ENCODE results near the gene ARHGAP24.

The ARHGAP24 gene

DNA sequence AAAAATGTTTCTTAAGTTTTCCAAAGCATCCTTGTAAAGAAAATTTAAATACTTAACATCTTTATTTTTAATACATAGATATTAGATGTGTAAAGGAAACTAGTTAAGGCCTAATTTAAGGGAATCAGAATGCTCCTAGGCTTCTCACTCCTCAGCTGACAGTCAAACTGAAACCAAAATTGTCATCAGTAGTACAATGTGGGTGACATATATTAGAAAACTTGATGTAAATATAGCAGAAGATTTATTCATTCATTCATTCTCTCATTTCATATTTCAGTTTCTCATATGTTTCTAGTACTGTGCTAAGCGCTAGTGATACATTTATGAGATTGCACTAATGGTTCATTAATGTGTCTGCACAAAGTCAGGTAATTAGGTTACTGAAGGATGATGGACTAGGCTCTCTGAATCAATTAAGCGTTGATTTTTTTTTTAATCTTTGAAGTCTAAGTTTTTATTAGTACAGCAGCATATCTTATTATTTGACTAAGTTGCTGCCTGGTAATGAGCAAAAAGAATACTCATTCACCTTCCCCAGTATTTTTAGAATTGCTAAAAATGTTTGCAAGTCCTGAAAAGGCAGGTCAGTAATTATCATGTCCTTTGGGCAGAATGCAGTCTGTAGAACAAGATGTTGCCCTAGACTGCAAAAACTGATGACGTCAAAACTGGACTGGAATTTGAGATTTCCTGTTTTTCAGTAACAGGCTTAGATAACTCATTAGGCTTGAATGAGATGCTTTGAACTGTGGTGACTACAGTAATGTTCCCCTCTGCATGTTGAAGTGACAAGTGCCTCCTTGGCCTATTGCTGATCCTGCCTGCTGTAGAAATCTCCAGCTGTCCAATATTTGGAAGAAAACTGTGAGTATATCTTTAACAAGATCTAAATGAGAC, 128.7 kb downstream of the ARHGAP24 start:
- no peak overlapping the region for H3K27ac ChIP-seq (ENCODE audit: insufficient read depth in 1 of 2, low read depth in 1 of 2, low read length in 2 of 2, poor library complexity in 1 of 2, severe bottlenecking in 2 of 2)

DNA sequence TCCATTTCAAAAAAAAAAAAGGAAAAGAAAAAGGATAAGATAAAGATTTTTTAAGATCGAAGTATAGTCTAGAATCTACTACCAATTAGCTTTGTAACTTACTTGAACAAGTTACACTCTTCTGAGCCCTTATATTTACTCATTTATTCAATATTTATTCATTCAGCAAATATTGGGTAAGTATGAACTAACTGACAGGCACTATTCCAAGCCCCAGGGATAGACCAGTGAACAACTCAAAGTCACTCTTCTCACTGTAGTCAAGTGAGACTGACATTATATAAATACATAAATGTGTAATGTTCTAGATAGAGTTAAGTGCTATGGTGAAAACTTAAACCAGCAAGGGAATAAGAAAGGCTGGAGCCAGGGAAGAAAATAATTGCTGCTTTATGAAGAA, 131.6 kb downstream of the ARHGAP24 start:
- no CpG with 5 or more reads among the region's 1 CpG for WGBS (ENCODE audit: insufficient coverage)
- POLR2A ChIA-PET = no interaction called here
- Histone ChIP-seq H3K9me3 (ENCODE audit: control extremely low read depth in 1 of 5, control insufficient read depth in 4 of 5, insufficient read depth in 2 of 5, low read depth in 1 of 5, low read length in 4 of 5) (no peaks in the 10 kb centered on the region), H3K4me1 (ENCODE audit: control extremely low read depth in 1 of 4, control insufficient read depth in 4 of 4, insufficient read depth in 4 of 4, low read length in 3 of 4) (no peaks in the 10 kb centered on the region), H3K4me3 (ENCODE audit: control insufficient read depth in 1 of 7, extremely low read depth in 1 of 7, insufficient read depth in 4 of 7, low read depth in 2 of 7, low read length in 6 of 7) (no peak overlapping the region), H3K27ac (ENCODE audit: insufficient read depth in 1 of 2, low read depth in 1 of 2, low read length in 2 of 2, poor library complexity in 1 of 2, severe bottlenecking in 2 of 2) (no peak overlapping the region), H3K36me3 (ENCODE audit: control insufficient read depth in 4 of 4, insufficient read depth in 4 of 4, low read length in 3 of 4) (no peaks in the 10 kb centered on the region), H3K27me3 (replicated peaks in 2 of 5; ENCODE audit: control insufficient read depth in 4 of 5, insufficient read depth in 5 of 5, low read length in 4 of 5) (no peaks in the 10 kb centered on the region)
- CTCF ChIA-PET = no interaction called here
- no peak for DNase-seq

More for the DNA sequence above, 128.7 kb downstream of the ARHGAP24 start:
- ChIA-PET POLR2A (no interaction called here), CTCF (no interaction called here)
- Histone ChIP-seq H3K27me3 (replicated peaks in 2 of 5; ENCODE audit: control insufficient read depth in 4 of 5, insufficient read depth in 5 of 5, low read length in 4 of 5) (no peaks in the 10 kb centered on the region), H3K4me3 (ENCODE audit: control insufficient read depth in 1 of 7, extremely low read depth in 1 of 7, insufficient read depth in 4 of 7, low read depth in 2 of 7, low read length in 6 of 7) (no peak overlapping the region), H3K4me1 (ENCODE audit: control extremely low read depth in 1 of 4, control insufficient read depth in 4 of 4, insufficient read depth in 4 of 4, low read length in 3 of 4) (no peaks in the 10 kb centered on the region), H3K36me3 (ENCODE audit: control insufficient read depth in 4 of 4, insufficient read depth in 4 of 4, low read length in 3 of 4) (no peaks in the 10 kb centered on the region), H3K9me3 (ENCODE audit: control extremely low read depth in 1 of 5, control insufficient read depth in 4 of 5, insufficient read depth in 2 of 5, low read depth in 1 of 5, low read length in 4 of 5) (no peaks in the 10 kb centered on the region)
- no peak for DNase-seq
- 80% methylated on average over 1 of the region's 3 CpGs for WGBS (ENCODE audit: insufficient coverage)

DNA sequence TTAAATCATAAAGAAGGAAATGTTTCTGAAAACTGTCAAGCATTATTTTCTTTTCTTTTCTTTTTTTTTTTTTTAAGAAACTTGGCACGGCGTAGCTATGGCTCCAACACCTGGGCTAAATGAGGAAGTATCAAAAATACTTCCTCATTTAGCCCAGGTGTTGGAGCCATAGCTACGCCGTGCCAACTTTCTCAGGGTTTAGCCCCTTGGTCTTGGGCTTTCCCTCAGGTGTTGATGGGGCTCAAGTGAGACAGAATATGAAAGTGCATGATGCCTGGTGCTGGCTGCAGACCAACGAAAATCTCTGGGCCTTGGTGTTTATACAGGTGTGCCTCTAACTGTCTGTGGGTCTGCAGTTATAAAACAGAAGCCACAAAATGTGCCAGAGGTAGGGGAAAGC, 132.7 kb downstream of the ARHGAP24 start:
- Histone ChIP-seq H3K27me3 (replicated peaks in 2 of 5; ENCODE audit: control insufficient read depth in 4 of 5, insufficient read depth in 5 of 5, low read length in 4 of 5) (no peaks in the 10 kb centered on the region), H3K4me3 (ENCODE audit: control insufficient read depth in 1 of 7, extremely low read depth in 1 of 7, insufficient read depth in 4 of 7, low read depth in 2 of 7, low read length in 6 of 7) (no peak overlapping the region), H3K4me1 (ENCODE audit: control extremely low read depth in 1 of 4, control insufficient read depth in 4 of 4, insufficient read depth in 4 of 4, low read length in 3 of 4) (no peaks in the 10 kb centered on the region), H3K9me3 (ENCODE audit: control extremely low read depth in 1 of 5, control insufficient read depth in 4 of 5, insufficient read depth in 2 of 5, low read depth in 1 of 5, low read length in 4 of 5) (no peaks in the 10 kb centered on the region), H3K27ac (ENCODE audit: insufficient read depth in 1 of 2, low read depth in 1 of 2, low read length in 2 of 2, poor library complexity in 1 of 2, severe bottlenecking in 2 of 2) (no peak overlapping the region), H3K36me3 (ENCODE audit: control insufficient read depth in 4 of 4, insufficient read depth in 4 of 4, low read length in 3 of 4) (no peaks in the 10 kb centered on the region)
- ChIA-PET CTCF (no interaction called here), POLR2A (no interaction called here)
- WGBS (ENCODE audit: insufficient coverage) = 62% methylated on average over 2 of the region's 5 CpGs
- peak; percentile 12 to 68 (median 51) for DNase-seq

- WGBS (ENCODE audit: insufficient coverage) = 100% methylated on average over 2 of the region's 2 CpGs
- CTCF ChIA-PET = no interaction called here
- POLR2A ChIA-PET = no interaction called here
Measured at GRCh38 chr4:85610450-85610849, 135.5 kb downstream of the ARHGAP24 start.

DNA sequence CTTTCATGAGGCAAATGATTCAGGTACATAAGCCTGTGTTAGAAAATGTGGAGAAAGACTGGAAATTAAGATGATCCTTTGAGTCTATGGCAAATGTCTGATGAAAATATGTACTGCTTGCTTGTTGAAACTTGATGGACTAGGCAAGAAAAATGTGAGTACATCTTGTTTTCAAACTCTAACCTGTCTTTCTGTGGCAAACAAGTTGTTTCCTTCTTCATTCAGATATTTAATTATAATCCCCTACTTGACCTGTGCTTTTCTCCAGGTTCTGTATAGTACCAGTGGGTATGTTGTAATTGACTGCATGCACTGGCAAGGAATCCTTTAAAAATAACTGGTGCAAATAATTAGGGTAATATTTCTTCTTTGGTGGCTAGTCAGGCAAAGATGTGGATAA, 136.7 kb downstream of the ARHGAP24 start:
- no peak overlapping the region for H3K27ac ChIP-seq (ENCODE audit: insufficient read depth in 1 of 2, low read depth in 1 of 2, low read length in 2 of 2, poor library complexity in 1 of 2, severe bottlenecking in 2 of 2)
- H3K4me3 ChIP-seq (ENCODE audit: control insufficient read depth in 1 of 7, extremely low read depth in 1 of 7, insufficient read depth in 4 of 7, low read depth in 2 of 7, low read length in 6 of 7) = no peak overlapping the region
- ChIA-PET CTCF (no interaction called here), POLR2A (no interaction called here)
- no peak for DNase-seq
- no peaks in the 10 kb centered on the region for H3K27me3 ChIP-seq (replicated peaks in 2 of 5; ENCODE audit: control insufficient read depth in 4 of 5, insufficient read depth in 5 of 5, low read length in 4 of 5)
- no peaks in the 10 kb centered on the region for H3K36me3 ChIP-seq (ENCODE audit: control insufficient read depth in 4 of 4, insufficient read depth in 4 of 4, low read length in 3 of 4)
- no peaks in the 10 kb centered on the region for H3K9me3 ChIP-seq (ENCODE audit: control extremely low read depth in 1 of 5, control insufficient read depth in 4 of 5, insufficient read depth in 2 of 5, low read depth in 1 of 5, low read length in 4 of 5)
- no peaks in the 10 kb centered on the region for H3K4me1 ChIP-seq (ENCODE audit: control extremely low read depth in 1 of 4, control insufficient read depth in 4 of 4, insufficient read depth in 4 of 4, low read length in 3 of 4)

More at GRCh38 chr4:85610450-85610849, 135.5 kb downstream of the ARHGAP24 start:
- H3K27me3 ChIP-seq (replicated peaks in 2 of 5; ENCODE audit: control insufficient read depth in 4 of 5, insufficient read depth in 5 of 5, low read length in 4 of 5) = no peaks in the 10 kb centered on the region
- H3K36me3 ChIP-seq (ENCODE audit: control insufficient read depth in 4 of 4, insufficient read depth in 4 of 4, low read length in 3 of 4) = no peaks in the 10 kb centered on the region
- DNase-seq = peak in 1 of 3 donors; percentile 3
- H3K9me3 ChIP-seq (ENCODE audit: control extremely low read depth in 1 of 5, control insufficient read depth in 4 of 5, insufficient read depth in 2 of 5, low read depth in 1 of 5, low read length in 4 of 5) = no peaks in the 10 kb centered on the region
- no peak overlapping the region for H3K4me3 ChIP-seq (ENCODE audit: control insufficient read depth in 1 of 7, extremely low read depth in 1 of 7, insufficient read depth in 4 of 7, low read depth in 2 of 7, low read length in 6 of 7)
- H3K4me1 ChIP-seq (ENCODE audit: control extremely low read depth in 1 of 4, control insufficient read depth in 4 of 4, insufficient read depth in 4 of 4, low read length in 3 of 4) = no peaks in the 10 kb centered on the region
- H3K27ac ChIP-seq (ENCODE audit: insufficient read depth in 1 of 2, low read depth in 1 of 2, low read length in 2 of 2, poor library complexity in 1 of 2, severe bottlenecking in 2 of 2) = no peak overlapping the region

GRCh38 chr4:85613901-85614300, 139.0 kb downstream of the ARHGAP24 start:
- Histone ChIP-seq H3K27me3 (replicated peaks in 2 of 5; ENCODE audit: control insufficient read depth in 4 of 5, insufficient read depth in 5 of 5, low read length in 4 of 5) (no peaks in the 10 kb centered on the region), H3K4me3 (ENCODE audit: control insufficient read depth in 1 of 7, extremely low read depth in 1 of 7, insufficient read depth in 4 of 7, low read depth in 2 of 7, low read length in 6 of 7) (no peak overlapping the region), H3K9me3 (ENCODE audit: control extremely low read depth in 1 of 5, control insufficient read depth in 4 of 5, insufficient read depth in 2 of 5, low read depth in 1 of 5, low read length in 4 of 5) (no peaks in the 10 kb centered on the region), H3K36me3 (ENCODE audit: control insufficient read depth in 4 of 4, insufficient read depth in 4 of 4, low read length in 3 of 4) (no peaks in the 10 kb centered on the region), H3K4me1 (ENCODE audit: control extremely low read depth in 1 of 4, control insufficient read depth in 4 of 4, insufficient read depth in 4 of 4, low read length in 3 of 4) (no peaks in the 10 kb centered on the region), H3K27ac (ENCODE audit: insufficient read depth in 1 of 2, low read depth in 1 of 2, low read length in 2 of 2, poor library complexity in 1 of 2, severe bottlenecking in 2 of 2) (no peak overlapping the region)
- POLR2A ChIA-PET = no interaction called here
- 80% methylated on average over 1 of the region's 1 CpG for WGBS (ENCODE audit: insufficient coverage)
- DNase-seq = no peak
- CTCF ChIA-PET = no interaction called here

DNA sequence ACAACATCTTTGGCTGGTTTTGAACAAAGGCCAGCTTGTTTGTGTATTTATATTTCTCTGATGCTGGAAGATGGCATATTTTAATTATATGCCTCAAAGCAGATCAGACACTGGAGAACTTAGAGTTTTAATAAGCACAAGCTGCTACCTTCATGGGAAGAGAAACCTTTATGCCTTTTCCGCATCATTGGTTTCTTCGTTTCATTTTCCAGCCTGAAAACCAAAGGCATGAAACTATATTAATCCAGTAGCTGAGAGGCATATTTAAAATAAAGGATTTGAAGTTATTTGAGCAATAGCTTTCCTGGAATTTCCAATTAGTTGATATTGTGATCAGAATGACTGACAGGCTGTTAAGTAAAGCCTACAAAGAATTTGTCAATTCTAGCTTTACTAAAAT, 141.0 kb downstream of the ARHGAP24 start:
- Histone ChIP-seq H3K9me3 (ENCODE audit: control extremely low read depth in 1 of 5, control insufficient read depth in 4 of 5, insufficient read depth in 2 of 5, low read depth in 1 of 5, low read length in 4 of 5) (no peaks in the 10 kb centered on the region), H3K27me3 (replicated peaks in 2 of 5; ENCODE audit: control insufficient read depth in 4 of 5, insufficient read depth in 5 of 5, low read length in 4 of 5) (no peaks in the 10 kb centered on the region), H3K4me3 (ENCODE audit: control insufficient read depth in 1 of 7, extremely low read depth in 1 of 7, insufficient read depth in 4 of 7, low read depth in 2 of 7, low read length in 6 of 7) (no peak overlapping the region), H3K36me3 (ENCODE audit: control insufficient read depth in 4 of 4, insufficient read depth in 4 of 4, low read length in 3 of 4) (no peaks in the 10 kb centered on the region), H3K27ac (ENCODE audit: insufficient read depth in 1 of 2, low read depth in 1 of 2, low read length in 2 of 2, poor library complexity in 1 of 2, severe bottlenecking in 2 of 2) (no peak overlapping the region), H3K4me1 (ENCODE audit: control extremely low read depth in 1 of 4, control insufficient read depth in 4 of 4, insufficient read depth in 4 of 4, low read length in 3 of 4) (no peaks in the 10 kb centered on the region)
- DNase-seq = no peak
- POLR2A ChIA-PET = no interaction called here
- CTCF ChIA-PET = interaction anchor here (1.2 kb wide), 1 partner anchor 23 kb away, joined by 3 read pairs; no protein-coding TSS in a partner anchor
- 100% methylated on average over 2 of the region's 2 CpGs for WGBS (ENCODE audit: insufficient coverage)

Measured in common myeloid progenitor, CD34-positive (primary cell).